ENCODE data around the gene ZNF316.
"Not testable (repeated sequence)": the region's sequence is repeated elsewhere in the genome, so short reads cannot be mapped to it uniquely, and the experiment has no call there.

Gene ZNF316

GRCh38 chr7:6647080-6647479 is 10.0 kb downstream of the ZNF316 start:
- DNase-seq (ENCODE audit: low spot score) = no peak

GRCh38 chr7:6647541-6647940 is 10.4 kb downstream of the ZNF316 start:
- DNase-seq (ENCODE audit: low spot score) = no peak

- DNase-seq (ENCODE audit: low spot score) = no peak
Observed at GRCh38 chr7:6648066-6648814, 11.1 kb downstream of the ZNF316 start.

- no peak for DNase-seq (ENCODE audit: low spot score)
Observed at GRCh38 chr7:6648815-6649104, 11.6 kb downstream of the ZNF316 start.

GRCh38 chr7:6649241-6649961 is 12.3 kb downstream of the ZNF316 start:
- DNase-seq (ENCODE audit: low spot score) = no peak

GRCh38 chr7:6650086-6650485 is 13.0 kb downstream of the ZNF316 start:
- DNase-seq (ENCODE audit: low spot score) = no peak

GRCh38 chr7:6650521-6651011 is 13.4 kb downstream of the ZNF316 start:
- no peak for DNase-seq (ENCODE audit: low spot score)

GRCh38 chr7:6651851-6652445 is 14.8 kb downstream of the ZNF316 start:
- no peak for DNase-seq (ENCODE audit: low spot score)

- no peak for DNase-seq (ENCODE audit: low spot score)
Observed at GRCh38 chr7:6652446-6653011, 15.4 kb downstream of the ZNF316 start.

- DNase-seq (ENCODE audit: low spot score) = no peak
Observed at GRCh38 chr7:6653071-6654003, 16.2 kb downstream of the ZNF316 start.

- DNase-seq (ENCODE audit: low spot score) = no peak
Observed at GRCh38 chr7:6654113-6654841, 17.2 kb downstream of the ZNF316 start.

- DNase-seq (ENCODE audit: low spot score) = no peak
Observed at GRCh38 chr7:6654842-6655610, 17.9 kb downstream of the ZNF316 start.

GRCh38 chr7:6655636-6656385 is 18.7 kb downstream of the ZNF316 start:
- no peak for DNase-seq (ENCODE audit: low spot score)

GRCh38 chr7:6656413-6656812 is 19.3 kb downstream of the ZNF316 start:
- no peak for DNase-seq (ENCODE audit: low spot score)

GRCh38 chr7:6658618-6659345 is 21.7 kb downstream of the ZNF316 start:
- no peak for DNase-seq (ENCODE audit: low spot score)

- DNase-seq (ENCODE audit: low spot score) = not testable (repeated sequence)
Observed at GRCh38 chr7:6670851-6671250, 33.7 kb downstream of the ZNF316 start.

GRCh38 chr7:6675807-6676405 is 38.8 kb downstream of the ZNF316 start:
- no peak for DNase-seq (ENCODE audit: low spot score)

- DNase-seq (ENCODE audit: low spot score) = peak; percentile 66
Observed at GRCh38 chr7:6680146-6680545, 43.0 kb downstream of the ZNF316 start.
